Adrenal gland (tissue), 5 donors: ENCODE measurements around the gene EVL.

Source experiments
- CTCF ChIP-seq, 6 experiments: fragments of 450-650 bp in 4 of 6; fragments of 200-600 bp in 2 of 6; sonication (generic) in 1 of 6; IDR thresholded peaks; 1 replicate in 5 of 6; 2 replicates in 1 of 6; pipeline versions ENCODE4 v1.5.1 to v1.8.0; 2016 to 2021; ENCODE audit warnings: antibody characterized with exemption in 6 of 6, mild to moderate bottlenecking in 2 of 6, moderate library complexity in 1 of 6
- POLR2A ChIP-seq, 2 donors: fragments of 450-650 bp; IDR thresholded peaks; one replicate each; pipeline ENCODE4 v1.6.1; 2017; ENCODE audit warnings: antibody characterized with exemption in 2 of 2, mild to moderate bottlenecking in 2 of 2, moderate library complexity in 1 of 2
- donor health status: DM: no; HTN: no; CAD: no.

GRCh38 chr14:100047600-100047999 lies 17.6 kb upstream of the EVL start:
- TF ChIP-seq CTCF (IDR thresholded peaks at IDR 0.05) (no peak), POLR2A (IDR thresholded peaks at IDR 0.05) (no peak)
